ENCODE measurements around the gene CBX7.

Gene CBX7

DNA sequence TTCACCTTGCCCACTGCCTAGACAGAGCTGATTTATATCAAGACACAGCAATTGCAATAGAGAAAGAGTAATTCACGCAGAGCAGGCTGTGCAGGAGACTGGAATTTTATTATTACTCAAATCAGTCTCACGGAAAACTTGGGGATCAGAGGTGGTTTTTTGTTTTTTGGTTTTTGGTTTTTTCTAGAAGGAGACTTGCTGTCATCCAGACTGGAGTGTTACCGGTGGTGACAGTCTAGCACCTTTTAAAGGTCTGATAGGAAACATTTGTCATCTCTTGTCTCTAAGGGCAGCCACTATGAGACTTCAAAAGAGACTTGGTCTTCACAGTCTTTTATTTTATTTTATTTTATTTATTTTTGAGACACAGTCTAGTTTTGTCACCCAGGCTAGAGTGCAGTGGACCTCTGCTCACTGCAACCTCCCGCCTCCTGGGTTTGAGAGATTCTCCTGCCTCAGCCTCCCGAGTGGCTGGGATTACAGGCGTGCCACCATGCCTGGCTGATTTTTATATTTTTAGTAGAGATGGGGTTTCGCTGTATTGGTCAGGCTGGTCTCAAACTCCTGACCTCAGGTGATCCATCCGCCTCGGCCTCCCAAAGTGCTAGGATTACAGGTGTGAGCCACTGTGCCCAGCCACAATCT is 36.4 kb downstream of the CBX7 start:
- H3K9me3 ChIP-seq (ENCODE audit: control insufficient read depth, low read length), result no peaks in the 10 kb centered on the region
- H3K4me3 ChIP-seq (ENCODE audit: extremely low read depth, insufficient read depth, low read length, poor library complexity, severe bottlenecking), result no peak overlapping the region
- no peaks in the 10 kb centered on the region for H3K36me3 ChIP-seq (ENCODE audit: control insufficient read depth, insufficient read depth, low read length)
- peaks cover 2% of the 10 kb centered on the region for H3K4me1 ChIP-seq (ENCODE audit: control insufficient read depth, insufficient read depth, low read length, poor library complexity, severe bottlenecking)
- 84 to 87% methylated on average over 6 of the region's 9 CpGs for WGBS, 2 experiments (ENCODE audit: insufficient coverage in 2 of 2)
- no peak overlapping the region for H3K27ac ChIP-seq (ENCODE audit: low read depth, low read length, severe bottlenecking)

DNA sequence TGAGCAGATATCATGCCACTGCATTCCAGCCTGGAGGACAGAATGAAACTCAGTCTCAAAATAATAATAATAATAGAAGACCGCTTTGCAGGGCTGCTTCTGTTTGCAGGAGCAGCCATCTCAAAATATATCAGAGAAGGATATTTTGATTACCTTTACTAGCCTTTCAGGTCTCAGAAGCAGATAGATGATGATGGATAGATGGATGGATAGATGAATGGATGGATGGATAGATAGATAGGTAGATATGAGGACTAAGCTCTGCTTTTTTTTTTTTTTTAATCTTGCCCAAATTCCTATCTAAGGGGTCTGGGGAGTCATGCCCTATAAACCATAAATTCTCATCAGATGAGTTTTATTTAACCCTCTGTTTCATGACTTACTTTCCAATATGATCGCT is 36.9 kb downstream of the CBX7 start:
- no peaks in the 10 kb centered on the region for H3K36me3 ChIP-seq (ENCODE audit: control insufficient read depth, insufficient read depth, low read length)
- no peaks in the 10 kb centered on the region for H3K9me3 ChIP-seq (ENCODE audit: control insufficient read depth, low read length)
- WGBS, 2 experiments (ENCODE audit: insufficient coverage in 2 of 2), result 100% methylated on average over 1 of the region's 2 CpGs; no CpG with 5 or more reads in 1 of the 2 experiments
- no peak overlapping the region for H3K4me3 ChIP-seq (ENCODE audit: extremely low read depth, insufficient read depth, low read length, poor library complexity, severe bottlenecking)
- peaks cover 7% of the 10 kb centered on the region for H3K4me1 ChIP-seq (ENCODE audit: control insufficient read depth, insufficient read depth, low read length, poor library complexity, severe bottlenecking)
- H3K27ac ChIP-seq (ENCODE audit: low read depth, low read length, severe bottlenecking), result no peak overlapping the region

DNA sequence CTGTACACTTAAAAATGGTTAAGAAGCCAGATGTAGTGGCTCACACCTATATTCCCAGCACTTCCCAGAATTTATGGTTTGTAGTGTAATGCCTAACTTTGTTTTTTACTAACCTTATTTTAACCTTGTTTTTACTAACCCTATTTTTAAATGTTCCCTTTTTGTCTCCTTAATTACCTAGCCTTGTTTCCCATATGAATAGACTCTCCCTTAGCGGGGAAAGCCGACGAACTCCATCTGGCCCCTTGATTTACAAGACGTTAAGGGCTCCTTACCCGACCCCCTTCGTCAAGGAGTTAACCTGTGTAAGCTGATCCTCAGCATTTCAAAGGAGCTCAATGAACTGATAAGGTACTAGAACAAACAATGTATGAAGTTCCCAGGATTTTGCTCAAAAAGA is 38.4 kb downstream of the CBX7 start:
- H3K9me3 ChIP-seq (ENCODE audit: control insufficient read depth, low read length), result no peaks in the 10 kb centered on the region
- H3K4me3 ChIP-seq (ENCODE audit: extremely low read depth, insufficient read depth, low read length, poor library complexity, severe bottlenecking), result no peak overlapping the region
- H3K27ac ChIP-seq (ENCODE audit: low read depth, low read length, severe bottlenecking), result no peak overlapping the region
- WGBS, 2 experiments (ENCODE audit: insufficient coverage in 2 of 2), result 14 to 19% methylated on average over 4 of the region's 6 CpGs
- H3K4me1 ChIP-seq (ENCODE audit: control insufficient read depth, insufficient read depth, low read length, poor library complexity, severe bottlenecking), result peaks cover 7% of the 10 kb centered on the region
- H3K36me3 ChIP-seq (ENCODE audit: control insufficient read depth, insufficient read depth, low read length), result no peaks in the 10 kb centered on the region

DNA sequence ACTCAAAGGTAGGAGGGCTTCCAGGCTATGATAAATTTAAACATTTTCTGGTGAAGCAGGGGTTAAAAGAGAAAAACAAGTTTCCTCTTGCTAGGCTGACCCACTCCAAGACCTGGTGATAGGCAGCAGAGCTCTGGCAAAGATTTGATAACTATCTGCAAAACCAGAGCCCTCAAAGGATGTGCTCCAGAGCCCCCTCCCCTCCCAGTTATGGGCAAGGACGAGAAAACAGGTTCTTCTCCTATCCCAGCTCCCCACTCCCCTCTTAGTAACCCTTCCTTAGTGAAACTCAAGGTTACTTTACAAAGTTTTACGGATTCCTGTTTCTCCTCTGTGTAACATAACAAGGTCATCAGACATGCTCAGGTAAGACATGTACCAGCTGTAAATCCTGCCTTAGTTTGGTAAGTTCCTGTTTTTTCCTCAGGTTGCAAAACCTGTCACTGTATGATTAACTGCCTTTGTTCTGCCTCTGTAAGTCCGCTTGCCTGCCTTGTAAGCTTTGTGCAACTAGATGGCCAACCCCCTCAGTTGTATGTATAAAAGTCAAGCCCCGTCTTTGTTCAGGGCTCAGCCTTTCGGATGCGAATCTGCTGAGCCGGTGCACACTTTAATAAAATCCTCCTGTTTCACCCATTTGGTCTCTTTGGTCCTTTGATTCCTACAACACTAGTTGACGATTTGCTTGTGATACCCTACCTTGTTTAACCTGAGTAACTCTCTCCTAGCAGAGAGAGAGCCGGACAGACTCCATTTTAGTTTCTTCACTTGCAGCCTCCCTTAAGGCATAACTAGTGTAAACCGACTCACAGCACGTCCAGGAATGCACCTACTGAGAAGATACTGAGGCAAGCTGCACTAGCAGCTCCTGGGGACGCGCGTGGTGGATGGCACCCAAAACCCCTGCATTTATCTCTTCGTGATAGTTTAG is 41.6 kb downstream of the CBX7 start:
- H3K9me3 ChIP-seq (ENCODE audit: control insufficient read depth, low read length), result no peaks in the 10 kb centered on the region
- H3K4me3 ChIP-seq (ENCODE audit: extremely low read depth, insufficient read depth, low read length, poor library complexity, severe bottlenecking), result no peak overlapping the region
- H3K36me3 ChIP-seq (ENCODE audit: control insufficient read depth, insufficient read depth, low read length), result no peaks in the 10 kb centered on the region
- peak overlapping the region; percentile 65 for H3K27ac ChIP-seq (ENCODE audit: low read depth, low read length, severe bottlenecking)
- peaks cover 7% of the 10 kb centered on the region for H3K4me1 ChIP-seq (ENCODE audit: control insufficient read depth, insufficient read depth, low read length, poor library complexity, severe bottlenecking)
- WGBS, 2 experiments (ENCODE audit: insufficient coverage in 2 of 2), result 72 to 74% methylated on average over 14 of the region's 15 CpGs

DNA sequence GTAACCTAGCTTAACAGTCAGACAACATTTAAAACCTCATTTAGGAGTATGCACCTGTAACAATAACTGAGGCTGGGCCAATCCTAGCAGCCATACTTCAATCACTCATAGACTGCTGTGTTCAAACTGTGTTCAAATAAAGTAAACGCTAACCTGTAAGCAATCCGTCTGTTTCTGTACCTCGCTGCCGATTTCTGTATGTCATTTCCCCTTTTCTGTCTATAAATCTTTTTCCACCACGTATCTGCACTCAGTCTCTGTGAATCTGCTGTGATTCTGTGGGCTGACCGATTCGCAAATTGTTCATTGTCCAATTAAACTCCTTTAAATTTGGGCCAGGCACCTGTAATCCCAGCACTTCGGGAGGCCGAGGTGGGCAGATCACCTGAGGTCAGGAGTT is 43.1 kb downstream of the CBX7 start:
- 97 to 98% methylated on average over 9 of the region's 9 CpGs for WGBS, 2 experiments (ENCODE audit: insufficient coverage in 2 of 2)
- Histone ChIP-seq H3K36me3 (ENCODE audit: control insufficient read depth, insufficient read depth, low read length) (no peaks in the 10 kb centered on the region), H3K4me3 (ENCODE audit: extremely low read depth, insufficient read depth, low read length, poor library complexity, severe bottlenecking) (no peak overlapping the region), H3K4me1 (ENCODE audit: control insufficient read depth, insufficient read depth, low read length, poor library complexity, severe bottlenecking) (peaks cover 7% of the 10 kb centered on the region), H3K27ac (ENCODE audit: low read depth, low read length, severe bottlenecking) (no peak overlapping the region), H3K9me3 (ENCODE audit: control insufficient read depth, low read length) (no peaks in the 10 kb centered on the region)

DNA sequence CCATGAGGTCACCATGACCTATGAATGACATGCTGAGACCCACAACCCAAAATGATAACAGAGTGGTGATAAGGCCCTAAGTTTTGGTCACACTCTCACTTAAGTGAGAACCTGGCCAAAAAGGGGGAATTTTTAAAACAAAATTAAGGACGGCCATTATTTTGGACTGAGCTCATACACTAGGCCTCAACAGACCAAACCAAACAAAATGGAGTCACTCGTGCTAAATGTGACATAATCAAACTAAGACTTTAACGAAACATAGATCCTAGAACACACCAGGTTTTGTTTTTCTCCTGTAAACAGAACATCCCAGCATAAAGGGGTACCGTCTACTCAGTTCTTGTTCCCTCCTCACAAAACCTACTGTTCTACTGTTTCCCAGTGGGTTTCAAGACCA is 44.0 kb downstream of the CBX7 start:
- Histone ChIP-seq H3K9me3 (ENCODE audit: control insufficient read depth, low read length) (no peaks in the 10 kb centered on the region), H3K36me3 (ENCODE audit: control insufficient read depth, insufficient read depth, low read length) (no peaks in the 10 kb centered on the region), H3K27ac (ENCODE audit: low read depth, low read length, severe bottlenecking) (no peak overlapping the region), H3K4me3 (ENCODE audit: extremely low read depth, insufficient read depth, low read length, poor library complexity, severe bottlenecking) (no peak overlapping the region), H3K4me1 (ENCODE audit: control insufficient read depth, insufficient read depth, low read length, poor library complexity, severe bottlenecking) (peaks cover 7% of the 10 kb centered on the region)
- WGBS, 2 experiments (ENCODE audit: insufficient coverage in 2 of 2), result 90 to 93% methylated on average over 2 to 4 of the region's 4 CpGs

DNA sequence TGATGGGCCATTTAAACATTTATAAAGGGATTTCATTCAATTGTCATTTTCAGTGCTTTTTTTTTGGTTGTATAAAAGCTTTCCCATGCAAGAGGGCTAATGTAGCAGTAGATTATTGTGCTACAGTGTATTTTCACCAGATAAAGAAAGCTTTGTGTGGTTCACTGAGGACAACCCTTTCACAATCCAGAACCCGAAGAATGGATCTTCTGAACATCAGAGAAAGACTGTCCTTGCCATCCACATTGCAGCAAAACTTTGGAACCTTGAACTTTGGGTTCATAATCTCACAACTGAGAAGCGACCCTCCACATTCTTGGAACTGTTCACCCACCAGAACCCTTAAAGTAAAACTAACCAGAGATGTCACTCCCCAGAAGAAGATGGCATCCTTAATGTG is 46.2 kb downstream of the CBX7 start:
- Histone ChIP-seq H3K4me3 (ENCODE audit: extremely low read depth, insufficient read depth, low read length, poor library complexity, severe bottlenecking) (no peak overlapping the region), H3K4me1 (ENCODE audit: control insufficient read depth, insufficient read depth, low read length, poor library complexity, severe bottlenecking) (peaks cover 7% of the 10 kb centered on the region), H3K9me3 (ENCODE audit: control insufficient read depth, low read length) (no peaks in the 10 kb centered on the region), H3K27ac (ENCODE audit: low read depth, low read length, severe bottlenecking) (no peak overlapping the region), H3K36me3 (ENCODE audit: control insufficient read depth, insufficient read depth, low read length) (no peaks in the 10 kb centered on the region)
- 88 to 92% methylated on average over 2 of the region's 2 CpGs for WGBS, 2 experiments (ENCODE audit: insufficient coverage in 2 of 2)

DNA sequence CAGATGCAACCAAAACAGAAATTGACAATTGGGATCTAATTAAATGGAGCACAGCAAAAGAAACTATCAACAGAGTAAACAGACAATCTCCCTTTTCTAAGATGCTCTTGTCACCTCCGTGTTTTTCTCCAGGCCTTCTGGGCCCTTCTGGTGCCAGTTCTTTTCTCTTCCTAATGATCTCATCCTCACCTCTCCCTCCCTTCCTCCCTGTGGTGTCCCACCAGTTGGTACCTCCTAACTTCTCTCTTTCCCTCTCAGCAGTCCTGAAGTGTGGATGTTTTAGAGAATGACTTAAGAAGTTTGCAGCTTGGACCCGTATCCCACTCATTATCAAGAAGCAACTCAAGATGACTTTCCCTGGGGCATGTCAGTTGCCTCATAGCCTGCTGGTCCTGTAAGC is 49.0 kb downstream of the CBX7 start:
- H3K9me3 ChIP-seq (ENCODE audit: control insufficient read depth, low read length), result no peaks in the 10 kb centered on the region
- no peaks in the 10 kb centered on the region for H3K36me3 ChIP-seq (ENCODE audit: control insufficient read depth, insufficient read depth, low read length)
- WGBS, 2 experiments (ENCODE audit: insufficient coverage in 2 of 2), result 58 to 69% methylated on average over 1 to 2 of the region's 2 CpGs
- no peak overlapping the region for H3K4me3 ChIP-seq (ENCODE audit: extremely low read depth, insufficient read depth, low read length, poor library complexity, severe bottlenecking)
- no peaks in the 10 kb centered on the region for H3K4me1 ChIP-seq (ENCODE audit: control insufficient read depth, insufficient read depth, low read length, poor library complexity, severe bottlenecking)
- no peak overlapping the region for H3K27ac ChIP-seq (ENCODE audit: low read depth, low read length, severe bottlenecking)

DNA sequence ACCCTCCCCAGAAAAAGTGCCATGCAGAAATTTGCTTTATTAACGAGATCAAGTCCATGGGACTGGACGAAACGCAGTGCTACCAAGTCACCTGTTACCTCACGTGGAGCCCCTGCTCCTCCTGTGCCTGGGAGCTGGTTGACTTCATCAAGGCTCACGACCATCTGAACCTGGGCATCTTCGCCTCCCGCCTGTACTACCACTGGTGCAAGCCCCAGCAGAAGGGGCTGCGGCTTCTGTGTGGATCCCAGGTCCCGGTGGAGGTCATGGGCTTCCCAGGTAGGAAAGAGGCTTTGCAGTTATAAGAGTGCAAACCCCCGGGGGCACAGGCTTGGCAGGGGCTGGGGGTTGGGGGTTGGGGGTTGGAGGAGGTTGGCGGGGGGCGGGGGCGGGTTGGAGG is 51.3 kb downstream of the CBX7 start:
- no peak overlapping the region for H3K27ac ChIP-seq (ENCODE audit: low read depth, low read length, severe bottlenecking)
- no peaks in the 10 kb centered on the region for H3K9me3 ChIP-seq (ENCODE audit: control insufficient read depth, low read length)
- peaks cover 7% of the 10 kb centered on the region for H3K4me1 ChIP-seq (ENCODE audit: control insufficient read depth, insufficient read depth, low read length, poor library complexity, severe bottlenecking)
- no peak overlapping the region for H3K4me3 ChIP-seq (ENCODE audit: extremely low read depth, insufficient read depth, low read length, poor library complexity, severe bottlenecking)
- 84 to 85% methylated on average over 7 to 8 of the region's 13 CpGs for WGBS, 2 experiments (ENCODE audit: insufficient coverage in 2 of 2)
- H3K36me3 ChIP-seq (ENCODE audit: control insufficient read depth, insufficient read depth, low read length), result no peaks in the 10 kb centered on the region

DNA sequence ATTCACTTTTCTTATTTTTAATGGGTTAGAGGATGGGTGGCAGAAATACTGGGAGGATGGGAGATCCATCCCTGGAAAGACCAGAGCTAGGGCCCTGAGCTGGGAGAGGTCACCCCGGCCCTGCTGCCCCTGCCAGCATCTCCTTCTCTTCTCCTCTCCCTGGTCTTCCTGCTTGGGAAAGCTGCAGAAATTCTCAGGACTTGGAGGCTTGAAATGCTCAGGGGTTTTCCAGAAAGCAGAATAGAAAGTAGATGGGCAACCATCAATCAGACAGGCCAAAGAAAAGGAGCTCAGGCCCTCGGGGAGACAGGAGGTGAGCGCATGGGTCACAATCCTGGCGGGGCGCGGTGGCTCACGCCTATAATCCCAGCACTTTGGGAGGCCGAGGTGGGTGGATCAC is 53.9 kb downstream of the CBX7 start:
- 87 to 93% methylated on average over 7 to 8 of the region's 8 CpGs for WGBS, 2 experiments (ENCODE audit: insufficient coverage in 2 of 2)
- H3K36me3 ChIP-seq (ENCODE audit: control insufficient read depth, insufficient read depth, low read length), result no peaks in the 10 kb centered on the region
- no peak overlapping the region for H3K4me3 ChIP-seq (ENCODE audit: extremely low read depth, insufficient read depth, low read length, poor library complexity, severe bottlenecking)
- no peak overlapping the region for H3K27ac ChIP-seq (ENCODE audit: low read depth, low read length, severe bottlenecking)
- no peaks in the 10 kb centered on the region for H3K9me3 ChIP-seq (ENCODE audit: control insufficient read depth, low read length)
- H3K4me1 ChIP-seq (ENCODE audit: control insufficient read depth, insufficient read depth, low read length, poor library complexity, severe bottlenecking), result peaks cover 7% of the 10 kb centered on the region

DNA sequence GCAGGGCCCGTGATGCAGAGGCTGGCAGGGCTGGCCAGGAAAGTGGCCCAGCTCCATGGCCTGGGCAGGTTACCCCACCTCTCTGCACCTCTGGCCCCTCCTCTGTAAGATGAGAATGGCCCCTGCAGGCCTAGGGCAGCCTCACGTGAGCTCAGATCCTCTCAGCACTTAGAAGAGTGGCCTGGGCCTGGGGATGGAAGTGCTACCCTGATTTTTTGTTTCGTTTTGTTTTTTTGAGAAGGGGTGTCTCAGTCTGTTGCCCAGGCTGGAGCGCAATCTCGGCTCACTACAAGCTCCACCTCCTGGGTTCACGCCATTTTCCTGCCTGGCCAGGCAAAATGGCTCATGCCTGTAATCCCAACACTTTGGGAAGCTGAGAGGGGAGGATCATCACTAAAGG is 54.5 kb downstream of the CBX7 start:
- Histone ChIP-seq H3K4me3 (ENCODE audit: extremely low read depth, insufficient read depth, low read length, poor library complexity, severe bottlenecking) (no peak overlapping the region), H3K9me3 (ENCODE audit: control insufficient read depth, low read length) (no peaks in the 10 kb centered on the region), H3K4me1 (ENCODE audit: control insufficient read depth, insufficient read depth, low read length, poor library complexity, severe bottlenecking) (peaks cover 7% of the 10 kb centered on the region), H3K27ac (ENCODE audit: low read depth, low read length, severe bottlenecking) (no peak overlapping the region), H3K36me3 (ENCODE audit: control insufficient read depth, insufficient read depth, low read length) (no peaks in the 10 kb centered on the region)
- WGBS, 2 experiments (ENCODE audit: insufficient coverage in 2 of 2), result 65 to 66% methylated on average over 5 to 6 of the region's 6 CpGs

Measured in mesodermal cell (in vitro differentiated cells).